AG20443 (cell line): ENCODE data around the gene NTPCR.
"Not testable (repeated sequence)": the region's sequence is repeated elsewhere in the genome, so short reads cannot be mapped to it uniquely, and the experiment has no call there.

Source experiments
- DNase-seq: peaks from one replicate; pipeline ENCODE4 v3.0.0; 2012; ENCODE audit warnings: low spot score, mixed read lengths

The NTPCR gene

DNA sequence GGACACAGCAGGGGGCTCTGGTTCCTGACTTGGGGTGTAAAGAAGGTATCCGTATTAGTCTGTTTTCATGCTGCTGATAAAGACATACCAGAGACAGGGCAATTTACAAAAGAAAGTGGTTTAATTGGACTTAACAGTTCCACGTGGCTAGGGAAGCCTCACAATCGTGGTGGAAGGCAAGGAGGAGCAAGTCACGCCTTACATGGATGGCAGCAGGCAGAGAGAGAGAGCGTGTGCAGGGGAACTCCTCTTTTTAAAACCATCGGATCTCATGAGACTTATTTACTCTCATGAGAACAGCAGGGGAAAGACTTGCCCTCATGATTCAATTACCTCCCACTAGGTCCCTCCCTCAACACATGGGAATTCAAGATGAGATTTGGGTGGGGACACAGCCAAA lies 23.2 kb upstream of the NTPCR start:
- DNase-seq, result not testable (repeated sequence)

DNA sequence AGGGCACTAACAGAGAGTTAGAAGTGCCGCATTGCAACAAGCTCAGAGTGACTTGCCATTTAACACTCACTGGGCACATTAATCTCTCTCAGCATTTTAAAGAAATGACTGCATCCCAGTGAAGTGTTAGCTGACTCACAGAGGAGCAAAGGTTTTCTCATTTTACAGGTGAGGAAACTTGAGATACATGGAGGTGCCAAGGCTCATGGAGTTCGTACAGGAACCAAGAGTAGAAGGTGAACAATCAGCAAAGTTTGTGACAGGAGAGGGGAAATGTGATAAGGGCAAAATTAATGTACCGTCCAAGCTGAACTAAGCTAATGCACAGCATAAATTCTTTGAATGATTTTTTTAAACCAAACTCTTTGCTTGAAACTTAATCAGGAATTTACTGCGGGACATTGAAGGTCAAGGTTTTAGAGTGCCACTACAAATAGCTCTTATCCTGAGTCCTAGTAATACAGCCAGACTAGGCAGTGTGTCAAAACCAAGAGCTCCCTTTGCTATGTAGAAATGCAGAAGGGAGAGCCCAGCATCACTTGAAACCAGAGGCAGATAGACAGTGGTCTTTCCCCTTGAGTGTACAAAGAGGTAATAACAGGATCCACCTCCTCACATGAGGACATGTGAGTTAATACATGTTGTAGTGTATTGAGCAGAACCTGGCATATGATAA lies 22.4 kb upstream of the NTPCR start:
- no peak for DNase-seq

DNA sequence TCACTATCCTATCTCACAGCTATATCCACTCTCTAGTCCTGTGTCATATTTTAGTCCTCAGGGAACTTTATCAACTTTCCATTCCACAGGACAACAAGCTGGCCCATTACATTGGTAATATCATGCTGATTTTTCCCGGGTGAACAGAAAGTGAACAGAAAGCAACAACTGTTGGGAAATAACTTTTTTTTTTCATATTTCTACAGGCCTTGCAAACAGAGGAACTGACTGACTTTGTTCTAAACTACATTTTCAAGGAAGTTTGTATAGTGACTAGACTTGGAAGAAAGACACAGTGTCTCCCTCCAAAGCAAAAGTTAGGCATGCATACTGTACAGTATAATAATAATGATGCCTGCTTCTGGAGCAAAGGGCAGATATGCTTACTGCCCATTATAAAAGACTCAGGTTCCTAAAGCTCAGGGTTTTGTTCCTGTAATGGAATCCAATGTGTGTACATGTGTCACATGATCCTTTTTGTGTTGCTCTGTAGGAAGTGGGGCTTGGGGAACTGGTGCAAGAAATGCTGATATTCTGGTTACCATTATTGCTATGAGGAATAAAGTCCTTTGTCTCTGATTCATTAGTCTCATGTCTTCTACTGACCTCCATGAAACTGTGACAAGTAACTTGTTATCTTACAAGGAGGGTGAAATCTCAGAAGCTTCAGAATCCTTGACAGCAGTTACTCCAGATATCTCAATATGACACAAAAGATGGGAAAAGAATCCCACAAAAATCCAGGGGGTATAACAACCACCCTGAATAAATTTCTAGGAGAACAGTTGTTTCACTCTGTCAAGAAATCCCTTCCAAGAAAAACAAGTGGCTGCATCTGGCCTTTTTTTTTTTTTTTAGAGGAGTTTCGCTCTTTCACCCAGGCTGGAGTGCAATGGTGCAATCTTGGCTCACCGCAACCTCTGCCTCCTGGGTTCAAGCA lies 17.7 kb upstream of the NTPCR start:
- DNase-seq, result no peak

DNA sequence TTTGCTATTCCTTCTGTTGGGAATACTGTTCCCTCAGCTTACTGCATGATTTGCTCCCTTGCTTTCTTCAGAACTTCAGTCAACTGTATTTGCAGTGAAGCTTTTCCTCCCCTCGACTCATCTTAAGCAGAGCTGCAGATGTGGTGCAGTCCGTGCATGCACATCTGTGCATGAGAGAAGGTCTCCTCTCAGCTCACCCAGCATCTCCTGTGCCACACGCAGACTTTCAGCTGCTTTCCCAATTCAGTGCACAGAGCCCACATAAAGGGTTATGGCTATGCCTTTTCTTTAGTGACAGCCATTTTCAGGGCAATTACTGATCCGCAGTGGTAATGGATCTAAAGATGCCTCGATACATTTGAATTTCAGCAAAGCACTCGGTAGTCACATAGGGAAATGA lies 13.5 kb upstream of the NTPCR start:
- no peak for DNase-seq

DNA sequence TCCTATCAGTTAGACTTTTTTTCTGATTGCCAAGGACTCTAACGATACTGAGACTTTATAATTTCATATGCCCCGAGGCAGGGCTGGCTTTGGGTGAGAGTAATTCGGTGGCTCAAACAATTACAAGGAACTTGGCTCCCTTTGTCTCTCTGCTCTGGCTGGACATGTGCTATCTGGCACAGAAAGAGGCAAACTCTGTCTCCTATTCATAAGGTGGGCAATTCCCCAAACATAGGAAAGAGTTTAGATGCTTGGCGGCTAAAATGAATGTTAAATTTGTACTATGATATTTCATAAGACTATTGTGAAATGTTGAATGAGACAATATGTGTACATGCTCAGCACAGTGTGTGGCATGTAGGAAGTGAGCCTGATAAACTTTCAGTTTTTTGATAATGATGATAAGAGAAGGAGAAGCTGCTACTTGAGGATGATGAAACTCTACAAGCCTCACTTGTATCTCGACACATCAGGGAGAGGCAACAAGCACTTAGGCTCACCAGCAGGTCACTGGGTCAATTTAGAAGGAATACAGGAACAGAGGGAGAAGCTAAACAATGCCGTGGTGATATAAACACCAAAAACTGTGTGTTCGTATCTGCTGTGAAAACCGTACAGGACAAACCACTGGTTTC lies 12.6 kb upstream of the NTPCR start:
- no peak for DNase-seq

GRCh38 chr1:232938926-232939325 lies 11.5 kb upstream of the NTPCR start:
- no peak for DNase-seq

DNA sequence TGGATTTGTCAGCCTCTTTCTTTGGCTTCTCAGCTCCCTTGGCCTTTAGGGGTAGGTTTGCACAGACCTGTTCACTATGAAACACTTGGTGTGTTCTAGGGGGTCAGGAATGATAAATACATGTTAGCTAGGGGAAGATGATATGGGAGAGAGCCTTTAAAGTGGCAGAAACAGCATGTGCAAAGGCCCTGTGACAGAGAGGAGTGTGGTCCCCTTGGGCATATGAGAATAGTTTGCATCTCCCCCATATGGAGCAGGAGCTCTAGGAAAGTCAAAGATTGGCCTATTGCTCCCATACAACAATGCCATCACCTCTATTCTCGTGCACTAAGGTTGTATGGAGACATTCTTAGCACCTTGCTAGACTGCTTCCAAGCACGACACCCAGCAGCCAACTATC lies 10.7 kb upstream of the NTPCR start:
- DNase-seq, result no peak

- DNase-seq, result no peak
These were observed 10.1 kb upstream of the NTPCR start for GRCh38 chr1:232940262-232940661.

- DNase-seq, result no peak
These were observed 7.8 kb upstream of the NTPCR start for GRCh38 chr1:232942413-232943294.

- DNase-seq, result no peak
These were observed 6.6 kb upstream of the NTPCR start for GRCh38 chr1:232943679-232944252.

- DNase-seq, result no peak
These were observed 6.1 kb upstream of the NTPCR start for GRCh38 chr1:232944347-232944746.

DNA sequence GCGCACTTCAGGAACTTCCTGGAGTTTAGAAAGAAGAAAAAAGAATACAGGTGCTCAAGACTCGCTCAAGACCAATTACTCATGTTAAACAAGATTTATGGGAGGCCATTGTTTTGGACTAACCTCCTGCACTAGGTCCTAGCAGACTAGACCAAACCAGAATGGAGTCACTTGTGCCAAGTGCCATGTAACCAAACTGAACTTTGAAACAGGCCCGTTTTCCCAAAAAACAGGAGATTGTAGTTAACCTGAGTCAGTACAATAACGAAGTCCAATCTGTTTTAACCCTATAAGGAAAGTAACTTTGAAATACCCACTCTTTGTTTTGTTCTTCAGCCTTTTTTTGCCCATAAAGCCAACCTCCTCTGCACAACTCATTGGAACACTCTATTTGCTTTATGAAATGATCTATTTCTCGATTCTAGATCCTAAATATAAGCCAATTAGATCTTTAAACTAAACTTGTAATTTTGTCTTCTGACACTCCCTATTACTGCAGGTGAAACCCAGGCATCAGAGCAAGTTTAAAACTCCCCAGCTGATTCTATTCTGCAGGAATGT lies 695 bp upstream of the NTPCR start:
- DNase-seq, result no peak

- peak; percentile 18 for DNase-seq
These were observed 769 bp downstream of the NTPCR start for GRCh38 chr1:232951180-232951579.

DNA sequence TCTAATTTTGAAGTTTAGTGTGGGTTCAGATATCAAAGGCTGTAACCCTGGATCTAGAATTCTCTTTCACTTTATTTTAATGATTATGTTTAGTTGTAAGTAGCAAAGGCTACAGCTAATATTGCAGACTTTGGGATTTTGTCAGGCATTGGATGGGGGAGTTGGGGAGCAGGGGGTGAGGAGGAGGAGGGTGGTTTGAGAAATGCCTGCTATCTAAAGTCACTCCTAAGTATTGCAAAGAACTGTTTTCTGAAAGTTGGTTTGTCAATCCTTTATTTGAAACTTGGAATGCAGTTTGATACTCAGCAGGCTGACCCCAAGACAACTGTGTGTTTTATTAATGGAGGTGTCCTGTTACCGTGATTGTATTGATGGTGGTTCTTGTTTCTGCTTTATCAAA lies 1.2 kb downstream of the NTPCR start:
- no peak for DNase-seq

GRCh38 chr1:232952514-232953499 lies 2.4 kb downstream of the NTPCR start:
- peak; percentile 61 for DNase-seq

GRCh38 chr1:232954594-232955365 lies 4.4 kb downstream of the NTPCR start:
- DNase-seq, result no peak

DNA sequence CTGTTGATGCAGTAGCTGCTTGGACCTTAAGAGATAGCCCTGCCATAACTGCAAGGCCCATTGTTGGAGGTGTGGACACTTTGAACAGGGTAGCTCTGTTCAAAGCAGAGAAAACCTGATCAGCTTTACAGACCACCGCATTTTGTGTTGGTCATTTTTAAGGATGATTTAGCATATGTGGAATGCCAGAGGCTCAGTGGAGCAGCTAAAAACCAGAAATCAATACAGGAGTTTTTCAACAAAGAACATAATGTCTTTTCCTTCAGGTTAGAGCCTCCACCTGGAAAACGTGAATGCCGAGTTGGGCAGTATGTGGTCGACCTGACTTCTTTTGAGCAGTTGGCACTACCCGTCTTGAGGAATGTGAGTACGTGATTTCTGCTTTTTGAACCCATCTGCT lies 5.7 kb downstream of the NTPCR start:
- DNase-seq, result no peak

- no peak for DNase-seq
These were observed 7.7 kb downstream of the NTPCR start for GRCh38 chr1:232958067-232958466.
